GM12891 (cell line): ENCODE results near the gene MTMR1.

Experiments
- DNase-seq: peaks from one replicate; pipeline ENCODE4 v3.0.0; 2011; ENCODE audit warnings: low spot score; ENCODE audit not compliant: insufficient read length
- FAIRE-seq: peaks from 2 replicates; lab custom pipeline; 2011; peaks lifted over from hg19 to GRCh38; lab: Jason Lieb, UNC
- PAX5 ChIP-seq: IDR thresholded peaks from 2 replicates; pipeline ENCODE4 v1.6.1; 2011; ENCODE audit warnings: low read length, moderate library complexity, mild to moderate bottlenecking; ENCODE audit not compliant: insufficient read depth, severe bottlenecking
- POLR2A ChIP-seq: IDR thresholded peaks from 2 replicates; pipeline ENCODE4 v1.6.1; 2011; ENCODE audit warnings: low read depth, low read length, control low read depth
- POLR2AphosphoS5 ChIP-seq: IDR thresholded peaks from 2 replicates; pipeline ENCODE4 v1.6.1; 2011; ENCODE audit warnings: low read depth, low read length, control low read depth
- POU2F2 ChIP-seq: IDR thresholded peaks from 2 replicates; pipeline ENCODE4 v1.6.1; 2011; ENCODE audit warnings: low read depth, mild to moderate bottlenecking, control low read depth, low read length, moderate library complexity
- SPI1 ChIP-seq: IDR thresholded peaks from 2 replicates; pipeline ENCODE4 v1.6.1; 2011; ENCODE audit warnings: low read depth, low read length, control low read depth
- TAF1 ChIP-seq: IDR thresholded peaks from 2 replicates; pipeline ENCODE4 v1.6.1; 2011; ENCODE audit warnings: low read depth, low read length, control low read depth

The MTMR1 gene

GRCh38 chrX:150774798-150775568 lies 81.8 kb downstream of the MTMR1 start:
- DNase-seq (no peak), FAIRE-seq (no peak)
- no peak for TF ChIP-seq POLR2AphosphoS5
- TF ChIP-seq POU2F2 = no peak

GRCh38 chrX:150775569-150776350 lies 82.6 kb downstream of the MTMR1 start:
- FAIRE-seq = no peak
- no peak for DNase-seq
- TF ChIP-seq SPI1 = no peak
- no peak for TF ChIP-seq PAX5
- no peak for TF ChIP-seq POLR2A
- no peak for TF ChIP-seq TAF1

DNA sequence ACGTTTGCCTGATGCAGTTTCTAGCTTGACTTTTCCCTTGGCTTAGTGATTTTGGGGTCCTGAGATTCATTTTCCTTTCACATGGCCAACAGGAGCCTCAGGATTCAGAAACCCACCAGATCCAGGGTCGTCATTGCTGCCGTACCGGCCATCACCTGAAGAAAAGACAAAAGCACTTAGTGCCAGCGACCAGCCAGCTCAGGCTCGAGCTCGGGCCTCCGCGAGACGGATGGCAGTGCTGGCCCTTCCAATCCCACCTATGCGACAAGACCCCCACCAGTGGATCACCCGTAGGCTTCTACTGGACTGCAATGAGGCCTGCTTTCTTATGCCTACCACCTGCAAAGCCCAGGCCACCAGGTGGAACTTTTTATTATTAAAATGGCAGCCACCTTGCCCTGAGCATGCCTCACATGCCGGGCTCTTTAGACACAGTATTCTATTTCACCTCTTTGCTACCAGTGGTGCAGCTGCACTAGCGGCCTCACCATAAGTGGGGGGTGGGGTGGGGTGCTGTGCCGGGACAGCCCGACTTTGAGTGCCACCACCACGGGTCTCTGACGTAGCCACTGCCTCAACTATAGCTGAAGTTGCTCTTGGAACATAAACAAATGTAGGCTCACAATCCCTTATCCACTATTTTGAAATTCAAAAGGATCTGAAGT lies 84.3 kb downstream of the MTMR1 start:
- no peak for TF ChIP-seq PAX5
- FAIRE-seq = no peak

DNA sequence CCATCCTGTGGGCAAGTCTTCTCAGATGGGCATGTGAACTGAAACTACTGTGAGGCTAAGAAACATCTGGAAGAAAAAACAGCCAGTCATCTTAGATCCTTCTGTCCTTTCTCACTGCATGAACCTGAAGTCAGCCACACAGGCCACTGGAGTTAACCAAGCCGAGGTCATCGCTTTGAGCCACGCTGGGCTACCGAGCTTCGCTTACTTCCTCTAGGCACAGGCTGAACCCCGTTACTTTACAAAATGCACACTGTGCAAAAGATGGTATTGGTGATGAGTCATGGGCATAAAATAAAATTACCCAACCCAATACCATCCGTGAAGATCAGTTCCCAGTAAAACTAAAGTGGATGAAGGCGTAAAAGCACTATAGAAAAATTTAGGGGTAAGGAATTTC lies 86.2 kb downstream of the MTMR1 start:
- TF ChIP-seq POLR2A (no peak), SPI1 (no peak), PAX5 (no peak), TAF1 (no peak), POU2F2 (no peak), POLR2AphosphoS5 (no peak)
- no peak for DNase-seq
- peak; percentile 88 for FAIRE-seq

More for the DNA sequence above, 84.3 kb downstream of the MTMR1 start:
- no peak for DNase-seq

DNA sequence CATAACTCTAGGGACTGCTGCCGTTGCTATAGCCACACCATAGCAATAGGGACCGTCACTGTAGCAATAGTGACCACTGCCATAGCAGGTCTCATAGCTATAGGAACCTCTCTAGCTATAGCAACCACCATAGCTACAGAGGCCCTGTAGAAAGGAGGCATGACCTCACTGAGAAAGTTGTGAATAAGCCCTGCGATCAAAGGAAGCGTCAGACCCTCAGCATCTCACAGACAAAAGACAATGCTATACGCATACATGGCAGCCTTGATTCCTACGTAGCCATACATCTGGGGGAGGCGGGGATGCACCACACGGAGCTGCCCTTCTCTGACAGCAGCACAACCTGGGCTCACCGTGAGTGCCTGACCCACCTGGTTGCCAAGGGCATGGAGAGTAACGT lies 88.5 kb downstream of the MTMR1 start:
- FAIRE-seq = no peak
- no peak for DNase-seq
- TF ChIP-seq TAF1 = no peak
- no peak for TF ChIP-seq SPI1
- no peak for TF ChIP-seq POU2F2
- TF ChIP-seq PAX5 = no peak
- TF ChIP-seq POLR2A = no peak
- TF ChIP-seq POLR2AphosphoS5 = no peak

- FAIRE-seq (no peak), DNase-seq (no peak)
- TF ChIP-seq PAX5 (no peak), SPI1 (no peak), POU2F2 (no peak), TAF1 (no peak), POLR2A (no peak)
These were observed 96.8 kb downstream of the MTMR1 start for GRCh38 chrX:150790021-150790420.

- TF ChIP-seq POLR2A = no peak
- no peak for TF ChIP-seq TAF1
- no peak for TF ChIP-seq SPI1
- TF ChIP-seq POLR2AphosphoS5 = no peak
- no peak for TF ChIP-seq POU2F2
- TF ChIP-seq PAX5 = no peak
- no peak for FAIRE-seq
- DNase-seq = no peak
These were observed 99.8 kb downstream of the MTMR1 start for GRCh38 chrX:150792949-150793527.

- DNase-seq (no peak), FAIRE-seq (no peak)
- no peak for TF ChIP-seq POLR2AphosphoS5
- TF ChIP-seq SPI1 = no peak
- TF ChIP-seq TAF1 = no peak
- no peak for TF ChIP-seq POU2F2
- TF ChIP-seq POLR2A = no peak
- TF ChIP-seq PAX5 = no peak
These were observed 112.5 kb downstream of the MTMR1 start for GRCh38 chrX:150805736-150806135.

GRCh38 chrX:150806827-150807226 lies 113.6 kb downstream of the MTMR1 start:
- FAIRE-seq (no peak), DNase-seq (no peak)
- TF ChIP-seq SPI1 (no peak), POLR2AphosphoS5 (no peak), POU2F2 (no peak), TAF1 (no peak), POLR2A (no peak), PAX5 (no peak)
